ENCODE measurements around the gene NPY.
"Not testable (repeated sequence)": the region's sequence is repeated elsewhere in the genome, so short reads cannot be mapped to it uniquely, and the experiment has no call there.

NPY gene
- 0 reads per million in 9 experiments for total RNA-seq

DNA sequence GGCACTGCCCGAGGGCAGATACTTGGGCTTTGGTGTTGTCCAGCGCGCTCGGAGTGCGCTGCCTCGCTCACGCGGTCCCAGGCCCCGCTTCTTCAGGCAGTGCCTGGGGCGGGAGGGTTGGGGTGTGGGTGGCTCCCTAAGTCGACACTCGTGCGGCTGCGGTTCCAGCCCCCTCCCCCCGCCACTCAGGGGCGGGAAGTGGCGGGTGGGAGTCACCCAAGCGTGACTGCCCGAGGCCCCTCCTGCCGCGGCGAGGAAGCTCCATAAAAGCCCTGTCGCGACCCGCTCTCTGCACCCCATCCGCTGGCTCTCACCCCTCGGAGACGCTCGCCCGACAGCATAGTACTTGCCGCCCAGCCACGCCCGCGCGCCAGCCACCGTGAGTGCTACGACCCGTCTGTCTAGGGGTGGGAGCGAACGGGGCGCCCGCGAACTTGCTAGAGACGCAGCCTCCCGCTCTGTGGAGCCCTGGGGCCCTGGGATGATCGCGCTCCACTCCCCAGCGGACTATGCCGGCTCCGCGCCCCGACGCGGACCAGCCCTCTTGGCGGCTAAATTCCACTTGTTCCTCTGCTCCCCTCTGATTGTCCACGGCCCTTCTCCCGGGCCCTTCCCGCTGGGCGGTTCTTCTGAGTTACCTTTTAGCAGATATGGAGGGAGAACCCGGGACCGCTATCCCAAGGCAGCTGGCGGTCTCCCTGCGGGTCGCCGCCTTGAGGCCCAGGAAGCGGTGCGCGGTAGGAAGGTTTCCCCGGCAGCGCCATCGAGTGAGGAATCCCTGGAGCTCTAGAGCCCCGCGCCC is at the start of gene NPY:
Gene NPY, plus strand, starts transcription at position 294 of the 802 bp plus-strand sequence. CDS start 1,051 bp downstream, outside the sequence.
- peak within 1 kb of the TSS; percentile 67 for H3K4me3 Mint-ChIP-seq
- no peak within 1 kb of the TSS for H3K27ac Mint-ChIP-seq
- DNase-seq: no peak
- H3K27me3 Mint-ChIP-seq: peaks cover 46 to 53% of the 10 kb centered on the region in 2 donors
- peak; percentile 29 for ATAC-seq (replicated peaks)
- H3K9me3 Mint-ChIP-seq: no peaks in the 10 kb centered on the region
- peaks cover 3 to 9% of the 10 kb centered on the region in 2 donors for H3K4me1 Mint-ChIP-seq (ENCODE audit: low read depth in 2 of 2)
- no peaks in the 10 kb centered on the region for H3K36me3 Mint-ChIP-seq (ENCODE audit: insufficient read depth)

DNA sequence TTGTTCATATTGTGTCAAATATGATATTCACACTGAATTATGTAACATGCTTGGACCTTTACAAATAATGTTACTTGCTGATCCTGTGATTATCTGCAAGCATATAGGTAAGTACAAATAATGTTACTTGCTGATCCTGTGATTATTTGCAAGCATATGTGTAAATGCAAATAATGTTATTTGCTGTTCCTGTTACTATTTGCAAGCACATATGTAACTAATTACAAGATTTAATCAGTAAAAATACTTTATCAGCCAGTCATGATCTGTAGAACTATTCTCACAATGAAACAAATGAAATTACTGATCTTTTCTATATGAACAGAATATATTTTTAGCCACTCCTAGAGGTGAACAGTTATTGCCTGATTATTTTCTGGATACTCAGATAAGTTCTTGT is 44.7 kb upstream of the NPY start:
- no peaks in the 10 kb centered on the region for H3K9me3 Mint-ChIP-seq
- H3K36me3 Mint-ChIP-seq (ENCODE audit: insufficient read depth): peaks cover under 1% of the 10 kb centered on the region
- no peaks in the 10 kb centered on the region for H3K4me1 Mint-ChIP-seq (ENCODE audit: low read depth in 2 of 2)
- H3K4me3 Mint-ChIP-seq: no peak overlapping the region
- no peak overlapping the region for H3K27ac Mint-ChIP-seq
- ATAC-seq (replicated peaks) (no peak), DNase-seq (no peak)
- H3K27me3 Mint-ChIP-seq: peaks cover 15 to 20% of the 10 kb centered on the region in 2 donors

DNA sequence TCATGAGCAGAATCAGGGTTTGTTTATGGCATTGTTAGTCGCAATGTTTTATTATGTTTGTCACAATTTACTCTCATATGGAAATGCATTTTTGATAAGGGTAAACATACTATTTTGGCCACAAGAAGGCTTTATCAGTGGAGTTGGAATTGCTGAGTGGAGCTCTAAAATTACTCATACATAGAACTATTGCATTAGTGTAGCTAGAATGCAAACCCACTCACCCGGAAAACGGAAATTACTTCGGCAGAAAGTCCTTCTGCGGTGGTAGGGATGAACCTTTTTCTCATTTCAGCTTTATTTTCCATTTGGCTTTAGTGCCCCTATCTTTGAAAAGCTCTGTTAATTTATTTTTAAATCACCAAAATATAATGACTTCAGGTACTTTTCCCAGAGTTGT is 42.8 kb upstream of the NPY start:
- Mint-ChIP-seq H3K27ac (no peak overlapping the region), H3K4me3 (no peak overlapping the region), H3K4me1 (ENCODE audit: low read depth in 2 of 2) (no peaks in the 10 kb centered on the region), H3K9me3 (no peaks in the 10 kb centered on the region), H3K36me3 (ENCODE audit: insufficient read depth) (no peaks in the 10 kb centered on the region), H3K27me3 (peaks cover 15 to 25% of the 10 kb centered on the region in 2 donors)
- DNase-seq (no peak), ATAC-seq (replicated peaks) (no peak)

DNA sequence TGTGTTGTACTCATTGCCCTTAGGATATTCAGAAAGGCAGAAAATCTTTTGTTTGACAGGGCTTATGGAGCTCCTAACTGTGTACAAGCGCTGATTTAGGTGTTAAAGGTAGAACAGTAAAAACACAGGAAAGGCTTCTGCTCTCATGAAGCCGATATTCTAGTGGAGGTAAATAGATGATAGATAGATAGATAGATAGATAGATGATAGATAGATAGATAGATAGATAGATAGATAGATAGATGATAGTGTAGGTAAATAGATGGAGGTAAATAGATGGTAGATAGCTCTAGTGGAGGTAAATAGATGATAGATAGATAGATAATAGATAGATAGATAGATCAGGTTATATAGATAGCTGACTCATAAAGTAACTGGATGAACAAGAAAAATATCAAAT is 39.4 kb upstream of the NPY start:
- ATAC-seq (replicated peaks): no peak
- no peak for DNase-seq
- Mint-ChIP-seq H3K4me1 (ENCODE audit: low read depth in 2 of 2) (no peaks in the 10 kb centered on the region), H3K36me3 (ENCODE audit: insufficient read depth) (no peaks in the 10 kb centered on the region), H3K9me3 (no peaks in the 10 kb centered on the region), H3K27ac (no peak overlapping the region), H3K4me3 (no peak overlapping the region), H3K27me3 (peaks cover 12 to 14% of the 10 kb centered on the region in 2 donors)

DNA sequence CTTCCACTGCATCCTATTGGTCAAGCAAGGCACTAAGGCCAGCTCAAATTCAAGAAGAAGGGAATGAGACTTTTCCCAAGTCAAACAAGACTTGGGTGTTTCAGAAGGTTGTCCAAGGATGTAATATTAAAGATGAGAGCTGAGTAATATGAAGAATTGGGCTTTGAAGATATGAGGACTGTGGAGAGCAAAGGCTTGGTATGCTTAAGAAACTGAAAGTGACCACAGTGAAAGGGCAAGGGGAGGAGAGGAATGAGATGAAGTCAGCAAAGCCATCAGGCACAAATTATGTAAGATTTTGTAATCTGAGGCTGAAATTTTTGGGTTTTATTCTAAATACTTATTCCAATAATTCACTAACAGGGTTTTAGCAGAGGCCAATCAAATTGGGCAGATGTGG is 38.6 kb upstream of the NPY start:
- no peak overlapping the region for H3K27ac Mint-ChIP-seq
- DNase-seq: no peak
- ATAC-seq (replicated peaks): no peak

DNA sequence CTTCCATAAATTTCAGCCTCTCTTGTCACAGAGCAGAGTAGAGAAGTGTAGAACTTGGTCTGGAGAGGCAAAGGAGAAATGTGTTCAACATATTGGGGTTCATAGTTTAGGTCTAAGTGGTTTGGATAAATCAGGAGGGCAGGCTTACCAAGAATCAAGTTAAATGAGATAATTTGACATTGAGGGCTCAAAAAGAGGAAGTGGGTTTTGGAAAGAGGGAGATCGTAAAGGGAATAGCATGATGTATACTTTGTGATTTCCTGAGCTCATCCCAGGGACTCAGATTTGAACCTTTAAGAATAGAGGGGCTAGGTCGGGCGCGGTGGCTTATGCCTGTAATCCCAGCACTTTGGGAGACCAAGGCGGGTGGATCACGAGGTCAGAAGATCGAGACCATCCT is 34.7 kb upstream of the NPY start:
- DNase-seq: no peak
- Mint-ChIP-seq H3K27ac (no peak overlapping the region), H3K9me3 (peaks cover 2 to 17% of the 10 kb centered on the region in 2 donors), H3K4me1 (ENCODE audit: low read depth in 2 of 2) (peaks cover 0 to 5% of the 10 kb centered on the region in 2 donors), H3K36me3 (ENCODE audit: insufficient read depth) (no peaks in the 10 kb centered on the region), H3K27me3 (peaks cover 5 to 8% of the 10 kb centered on the region in 2 donors), H3K4me3 (no peak overlapping the region)
- ATAC-seq (replicated peaks): no peak

More for the DNA sequence above, 38.6 kb upstream of the NPY start:
- Mint-ChIP-seq H3K4me1 (ENCODE audit: low read depth in 2 of 2) (no peaks in the 10 kb centered on the region), H3K9me3 (no peaks in the 10 kb centered on the region), H3K4me3 (no peak overlapping the region), H3K36me3 (ENCODE audit: insufficient read depth) (no peaks in the 10 kb centered on the region), H3K27me3 (peaks cover 12 to 14% of the 10 kb centered on the region in 2 donors)

DNA sequence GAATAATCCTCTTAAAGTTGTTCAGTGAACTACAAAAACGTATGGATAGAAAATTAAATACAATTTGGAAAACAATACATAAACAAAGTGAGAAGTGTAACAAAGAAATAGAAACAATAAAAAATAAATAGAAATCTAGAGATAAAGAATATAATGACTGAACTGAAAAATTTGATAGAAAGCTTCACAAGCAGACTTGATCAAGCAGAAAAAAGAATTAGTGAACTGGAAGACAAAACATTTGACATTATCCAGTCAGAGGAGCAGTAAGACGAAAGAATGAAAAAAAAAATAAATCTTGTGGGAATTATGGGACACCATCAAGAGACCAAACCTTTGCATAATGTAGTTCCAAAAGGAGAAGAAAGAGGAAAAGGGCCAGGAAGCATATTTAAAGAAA is 32.4 kb upstream of the NPY start:
- peaks cover 0 to 18% of the 10 kb centered on the region in 2 donors for H3K27me3 Mint-ChIP-seq
- ATAC-seq (replicated peaks) (no peak), DNase-seq (no peak)
- H3K36me3 Mint-ChIP-seq (ENCODE audit: insufficient read depth): no peaks in the 10 kb centered on the region
- H3K27ac Mint-ChIP-seq: no peak overlapping the region
- peaks cover 9 to 17% of the 10 kb centered on the region in 2 donors for H3K4me1 Mint-ChIP-seq (ENCODE audit: low read depth in 2 of 2)
- H3K4me3 Mint-ChIP-seq: no peak overlapping the region
- H3K9me3 Mint-ChIP-seq: peaks cover 2 to 20% of the 10 kb centered on the region in 2 donors

DNA sequence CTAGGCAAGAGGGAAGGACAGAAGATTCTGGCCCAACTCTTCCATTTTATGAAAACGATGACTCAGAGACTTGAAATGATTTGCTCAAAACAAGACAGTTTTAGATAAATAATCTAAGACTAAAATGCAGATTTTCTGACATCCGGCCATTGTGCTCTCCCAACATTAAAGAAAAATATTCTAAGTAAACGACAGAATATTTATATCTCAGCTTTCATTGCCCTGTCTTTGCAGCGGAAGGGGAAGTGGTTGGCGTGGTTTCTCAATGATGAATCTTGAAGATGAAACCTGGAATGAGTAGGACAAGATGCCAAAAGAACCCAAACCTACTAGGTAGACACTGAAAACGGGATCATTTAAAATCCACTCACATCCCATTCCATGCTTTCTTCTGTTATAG is 28.9 kb upstream of the NPY start:
- no peak for ATAC-seq (replicated peaks)
- Mint-ChIP-seq H3K27ac (peak overlapping the region in 1 of 2 donors; percentile 19), H3K4me1 (ENCODE audit: low read depth in 2 of 2) (peaks cover 9 to 17% of the 10 kb centered on the region in 2 donors), H3K4me3 (peak overlapping the region in 1 of 2 donors; percentile 39), H3K27me3 (peaks cover 21 to 31% of the 10 kb centered on the region in 2 donors), H3K9me3 (peaks cover 2 to 20% of the 10 kb centered on the region in 2 donors), H3K36me3 (ENCODE audit: insufficient read depth) (no peaks in the 10 kb centered on the region)
- DNase-seq: no peak

DNA sequence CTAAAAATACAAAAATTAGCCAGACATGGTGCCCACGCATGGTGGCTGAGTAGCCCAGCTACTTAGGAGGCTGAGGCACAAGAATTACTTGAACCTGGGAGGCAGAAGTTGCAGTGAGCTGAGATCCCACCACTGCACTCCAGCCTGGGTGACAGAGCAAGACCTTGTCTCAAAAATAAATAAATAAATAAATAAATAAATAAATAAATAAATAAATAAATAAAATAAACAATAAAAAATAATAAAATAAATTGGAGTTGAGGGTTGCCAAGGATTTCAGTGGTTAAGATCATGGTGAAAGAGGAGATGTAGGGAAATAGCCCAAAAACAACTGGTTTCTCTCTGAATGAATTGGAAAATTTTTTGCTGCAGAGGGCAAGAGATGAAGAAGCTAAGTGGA is 25.7 kb upstream of the NPY start:
- Mint-ChIP-seq H3K27me3 (peaks cover 21 to 31% of the 10 kb centered on the region in 2 donors), H3K4me1 (ENCODE audit: low read depth in 2 of 2) (peaks cover 9 to 17% of the 10 kb centered on the region in 2 donors)
- ATAC-seq (replicated peaks); DNase-seq; H3K27ac Mint-ChIP-seq; H3K9me3 Mint-ChIP-seq; H3K4me3 Mint-ChIP-seq; H3K36me3 Mint-ChIP-seq (ENCODE audit: insufficient read depth): not testable (repeated sequence)

DNA sequence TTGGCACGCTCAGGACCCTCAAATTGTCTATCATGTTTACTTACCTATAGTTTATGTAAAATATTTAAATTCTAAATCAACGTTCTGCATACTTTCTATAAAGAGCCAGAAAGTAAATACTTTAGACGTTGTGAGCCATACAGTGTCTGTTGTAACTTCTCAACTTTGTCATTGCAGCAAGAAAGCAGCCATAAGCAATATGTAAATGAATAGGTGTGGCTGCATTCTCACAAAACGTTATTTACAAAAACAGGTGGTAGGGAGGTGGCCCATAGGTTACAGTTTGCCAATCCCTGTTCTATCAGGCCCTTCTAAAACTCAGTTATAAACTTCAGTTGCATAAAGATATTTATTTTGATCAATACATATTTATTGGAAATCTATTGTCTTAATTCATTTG is 12.1 kb upstream of the NPY start:
- Mint-ChIP-seq H3K4me1 (ENCODE audit: low read depth in 2 of 2) (peaks cover 0 to 3% of the 10 kb centered on the region in 2 donors), H3K4me3 (no peak overlapping the region), H3K27me3 (peaks cover 0 to 17% of the 10 kb centered on the region in 2 donors), H3K9me3 (peaks cover 0 to 2% of the 10 kb centered on the region in 2 donors), H3K36me3 (ENCODE audit: insufficient read depth) (no peaks in the 10 kb centered on the region), H3K27ac (no peak overlapping the region)
- DNase-seq (no peak), ATAC-seq (replicated peaks) (no peak)

DNA sequence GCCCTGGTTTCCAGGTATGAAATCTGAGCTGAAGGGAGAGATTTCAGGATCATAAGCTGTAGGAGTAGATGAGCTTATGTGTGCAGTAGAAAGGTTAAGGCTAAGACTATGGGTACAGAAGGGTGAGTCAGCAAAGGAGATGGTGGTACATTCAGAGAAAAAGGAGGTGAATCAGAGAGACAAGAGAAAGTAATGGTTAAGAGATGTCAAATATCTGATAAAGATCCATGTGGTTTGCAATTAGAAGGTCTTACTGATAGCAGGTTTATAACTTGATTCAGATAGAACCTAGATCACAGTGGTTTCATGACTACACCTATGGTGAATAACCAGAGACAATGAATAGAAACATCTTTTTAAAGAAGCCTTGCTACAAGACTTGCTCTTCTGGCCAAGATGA is 4.5 kb upstream of the NPY start:
- no peak for DNase-seq
- H3K9me3 Mint-ChIP-seq: no peaks in the 10 kb centered on the region
- no peak overlapping the region for H3K27ac Mint-ChIP-seq
- no peak overlapping the region for H3K4me3 Mint-ChIP-seq
- ATAC-seq (replicated peaks): no peak
- H3K27me3 Mint-ChIP-seq: peaks cover 14 to 37% of the 10 kb centered on the region in 2 donors
- H3K36me3 Mint-ChIP-seq (ENCODE audit: insufficient read depth): no peaks in the 10 kb centered on the region
- H3K4me1 Mint-ChIP-seq (ENCODE audit: low read depth in 2 of 2): peaks cover 3 to 6% of the 10 kb centered on the region in 2 donors

DNA sequence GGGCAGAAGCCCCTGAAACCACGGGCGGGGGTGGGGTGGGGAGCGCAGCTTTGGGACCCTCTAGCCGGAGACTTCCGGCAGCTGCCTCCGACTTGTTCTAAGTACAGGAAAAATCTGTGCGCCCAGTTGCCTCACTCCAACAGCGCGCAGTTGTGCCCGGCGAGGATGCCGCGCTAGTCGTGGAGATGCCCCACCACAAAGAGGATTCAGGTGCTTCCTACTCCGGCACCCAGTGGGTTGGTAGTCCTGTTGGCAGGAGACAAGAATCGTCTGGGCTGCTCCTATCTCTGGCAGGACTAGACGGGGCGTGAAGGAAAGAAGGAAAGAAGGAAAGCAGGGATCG is 465 bp upstream of the NPY start:
- Mint-ChIP-seq H3K9me3 (no peaks in the 10 kb centered on the region), H3K27ac (no peak overlapping the region), H3K4me1 (ENCODE audit: low read depth in 2 of 2) (peaks cover 3 to 9% of the 10 kb centered on the region in 2 donors), H3K27me3 (peaks cover 46 to 47% of the 10 kb centered on the region in 2 donors), H3K4me3 (peak overlapping the region; percentile 67), H3K36me3 (ENCODE audit: insufficient read depth) (no peaks in the 10 kb centered on the region)
- ATAC-seq (replicated peaks): no peak
- no peak for DNase-seq

DNA sequence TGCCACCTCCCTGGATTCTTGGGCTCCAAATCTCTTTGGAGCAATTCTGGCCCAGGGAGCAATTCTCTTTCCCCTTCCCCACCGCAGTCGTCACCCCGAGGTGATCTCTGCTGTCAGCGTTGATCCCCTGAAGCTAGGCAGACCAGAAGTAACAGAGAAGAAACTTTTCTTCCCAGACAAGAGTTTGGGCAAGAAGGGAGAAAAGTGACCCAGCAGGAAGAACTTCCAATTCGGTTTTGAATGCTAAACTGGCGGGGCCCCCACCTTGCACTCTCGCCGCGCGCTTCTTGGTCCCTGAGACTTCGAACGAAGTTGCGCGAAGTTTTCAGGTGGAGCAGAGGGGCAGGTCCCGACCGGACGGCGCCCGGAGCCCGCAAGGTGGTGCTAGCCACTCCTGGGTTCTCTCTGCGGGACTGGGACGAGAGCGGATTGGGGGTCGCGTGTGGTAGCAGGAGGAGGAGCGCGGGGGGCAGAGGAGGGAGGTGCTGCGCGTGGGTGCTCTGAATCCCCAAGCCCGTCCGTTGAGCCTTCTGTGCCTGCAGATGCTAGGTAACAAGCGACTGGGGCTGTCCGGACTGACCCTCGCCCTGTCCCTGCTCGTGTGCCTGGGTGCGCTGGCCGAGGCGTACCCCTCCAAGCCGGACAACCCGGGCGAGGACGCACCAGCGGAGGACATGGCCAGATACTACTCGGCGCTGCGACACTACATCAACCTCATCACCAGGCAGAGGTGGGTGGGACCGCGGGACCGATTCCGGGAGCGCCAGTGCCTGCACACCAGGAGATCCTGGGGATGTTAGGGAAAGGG is 913 bp downstream of the NPY start:
- H3K27ac Mint-ChIP-seq: no peak overlapping the region
- peaks cover 3 to 9% of the 10 kb centered on the region in 2 donors for H3K4me1 Mint-ChIP-seq (ENCODE audit: low read depth in 2 of 2)
- no peak for DNase-seq
- ATAC-seq (replicated peaks): no peak
- no peaks in the 10 kb centered on the region for H3K36me3 Mint-ChIP-seq (ENCODE audit: insufficient read depth)
- peaks cover 46 to 61% of the 10 kb centered on the region in 2 donors for H3K27me3 Mint-ChIP-seq
- peak overlapping the region; percentile 39 to 67 for H3K4me3 Mint-ChIP-seq
- H3K9me3 Mint-ChIP-seq: no peaks in the 10 kb centered on the region
